HL-60/S4 treated with retinoic acid at 250 ng/mL for 4 days and 3 days (cell line): ENCODE measurements around the gene MAU2.

Source experiments
- in situ Hi-C: fragments of 300-500 bp; cut with MboI; formaldehyde crosslinking; loops from 2 replicates; pipeline ENCODE4 v1.7.0; 2022; ENCODE audit warnings: low sequenced_read_pairs

Gene MAU2

DNA sequence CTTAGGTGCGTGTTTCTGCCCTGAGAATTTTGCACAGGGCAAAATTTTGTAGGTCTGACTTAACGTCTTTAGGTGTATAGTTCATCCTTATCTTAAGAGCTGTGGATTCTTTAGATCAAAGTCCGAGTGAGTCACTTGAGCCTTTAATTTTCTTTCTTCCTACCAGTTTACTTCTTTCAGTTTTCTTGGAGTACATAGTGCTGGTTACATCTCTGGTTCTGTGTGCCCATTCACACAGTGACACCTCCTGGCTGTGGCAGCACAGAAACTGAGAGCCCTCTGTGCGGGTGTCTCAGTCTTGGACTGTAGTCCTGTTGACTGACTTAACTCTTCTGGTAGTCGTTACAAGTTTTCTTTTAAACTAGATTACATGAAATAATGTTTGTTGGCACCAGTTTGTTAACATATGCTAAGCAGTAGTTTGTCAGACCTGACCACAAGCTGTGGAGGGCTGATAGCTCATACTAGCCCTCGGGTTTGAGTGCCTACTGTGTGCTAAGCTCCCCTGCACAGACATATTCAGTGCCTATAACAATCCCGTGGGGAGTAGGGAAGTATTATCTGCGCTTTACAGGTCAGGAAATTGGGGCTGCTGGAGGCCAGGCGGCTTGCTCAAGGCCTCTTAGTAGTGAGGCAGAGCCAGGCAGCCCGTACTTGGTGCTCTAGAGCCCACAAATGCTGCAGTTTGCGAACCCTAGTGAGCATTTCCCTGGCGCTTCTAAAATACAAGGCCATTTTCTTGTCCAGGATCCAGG, 86.4 kb downstream of the MAU2 start:
- in situ Hi-C loops = no loop called here

DNA sequence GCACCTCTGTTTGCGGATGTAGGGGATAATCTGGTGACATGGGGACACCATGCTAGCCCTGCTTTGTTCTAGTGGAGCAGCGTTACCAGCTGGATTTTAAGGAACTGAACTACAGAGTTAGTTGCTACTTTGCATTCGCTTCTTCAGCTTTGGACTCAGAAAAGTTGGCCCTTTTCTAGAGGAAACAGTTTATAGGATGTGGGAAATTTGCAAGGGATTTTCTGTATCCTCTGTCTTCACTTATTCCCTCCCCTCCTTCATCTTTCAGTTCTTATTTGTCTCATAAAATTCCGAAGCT, 87.0 kb downstream of the MAU2 start:
- in situ Hi-C loops = no loop called here
